AG04450 (cell line): ENCODE measurements around the gene PSAT1. TPM values are rescaled to one million over a fixed set of nuclear protein-coding genes. Genes with fewer than 3 reads are reported as not detected.

ENCODE experiments used
- CTCF ChIA-PET: fragments of 300-600, 350-600 bp; formaldehyde crosslinking; extraction: SDS; loops from one replicate; lab custom pipeline; 2022; ENCODE audit warnings: antibody characterized with exemption, inconsistent platforms; lab: Charles Lee
- POLR2A ChIA-PET: fragments of 350-600 bp; formaldehyde crosslinking; extraction: SDS; loops from one replicate; lab custom pipeline; 2021; ENCODE audit warnings: antibody characterized with exemption, inconsistent platforms; lab: Yijun Ruan, JAX
- DNase-seq: peaks from one replicate; pipeline ENCODE4 v3.0.0-alpha.2; 2011; ENCODE audit warnings: low read depth, low spot score
- H3K27ac ChIP-seq: one replicate; pipeline ENCODE4 v1.5.1; 2012; ENCODE audit warnings: low read depth, low read length, control low read depth
- H3K27me3 ChIP-seq: one replicate; pipeline ENCODE4 v1.6.0; 2012; ENCODE audit warnings: low read length; ENCODE audit not compliant: control insufficient read depth, insufficient read depth
- H3K4me3 ChIP-seq: 2 replicates; pipeline ENCODE4 v1.5.1; 2011; ENCODE audit warnings: mild to moderate bottlenecking, low read depth, low read length, control low read depth
- H3K9me3 ChIP-seq: 2 replicates; pipeline ENCODE4 v1.5.1; 2012; ENCODE audit warnings: low read length; ENCODE audit not compliant: control insufficient read depth, insufficient read depth
- polyA plus RNA-seq: library from polyadenylated mRNA; depleted of rRNA; stranded (reverse); fragments of >200 nt; gene quantifications from 2 replicates; pipeline ENCODE4 v1.2.3, GENCODE V29; 2011; rRNA removed
- TF ChIP-seq, protein P1 (sequence below): IDR thresholded peaks from 2 replicates; pipeline ENCODE4 v1.5.1; 2011; ENCODE audit warnings: low read depth, low read length, control low read depth, inconsistent platforms

The PSAT1 gene
- polyA plus RNA-seq, 1 experiment = 271 TPM

DNA sequence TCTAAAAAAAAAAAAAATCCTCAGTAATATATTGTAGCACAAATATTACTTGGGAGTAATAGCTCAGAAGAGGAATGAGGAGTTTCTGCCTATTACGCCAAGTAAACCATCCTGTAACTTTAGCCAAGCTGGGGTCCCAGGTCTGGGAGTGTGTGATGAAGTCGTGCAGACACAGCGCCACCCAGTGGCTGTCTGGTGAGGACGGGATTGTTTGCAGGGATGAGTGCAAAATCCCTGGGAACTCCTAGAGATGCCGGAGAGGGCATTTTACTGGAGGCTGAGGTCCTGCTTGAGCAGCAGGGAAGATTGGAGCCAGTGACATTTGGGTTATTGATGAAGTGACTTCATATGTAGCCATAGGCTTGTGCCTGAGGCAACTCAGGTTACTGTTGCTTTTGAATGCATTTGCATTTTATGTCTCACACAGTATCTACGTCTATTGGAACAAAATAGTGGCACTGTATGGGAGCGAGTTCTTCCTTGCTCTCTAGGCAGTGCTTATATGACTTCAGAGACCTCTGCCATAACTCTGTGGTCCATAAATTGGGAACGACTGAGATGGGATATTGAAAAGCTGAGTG lies 72.8 kb downstream of the PSAT1 start:
- no peak overlapping the region for H3K27ac ChIP-seq
- no peak overlapping the region for H3K4me3 ChIP-seq
- peak; percentile 42 for DNase-seq
- POLR2A ChIA-PET = no interaction called here
- peaks cover 3% of the 10 kb centered on the region for H3K27me3 ChIP-seq
- CTCF ChIA-PET = interaction anchor here (0.5 to 4.3 kb wide), 35 partner anchors 8 to 1789 kb away, joined by 3 to 45 read pairs (median 4); partner anchors contain the start of gene CEP78
- H3K9me3 ChIP-seq = no peaks in the 10 kb centered on the region
- TF ChIP-seq, protein P1, sequence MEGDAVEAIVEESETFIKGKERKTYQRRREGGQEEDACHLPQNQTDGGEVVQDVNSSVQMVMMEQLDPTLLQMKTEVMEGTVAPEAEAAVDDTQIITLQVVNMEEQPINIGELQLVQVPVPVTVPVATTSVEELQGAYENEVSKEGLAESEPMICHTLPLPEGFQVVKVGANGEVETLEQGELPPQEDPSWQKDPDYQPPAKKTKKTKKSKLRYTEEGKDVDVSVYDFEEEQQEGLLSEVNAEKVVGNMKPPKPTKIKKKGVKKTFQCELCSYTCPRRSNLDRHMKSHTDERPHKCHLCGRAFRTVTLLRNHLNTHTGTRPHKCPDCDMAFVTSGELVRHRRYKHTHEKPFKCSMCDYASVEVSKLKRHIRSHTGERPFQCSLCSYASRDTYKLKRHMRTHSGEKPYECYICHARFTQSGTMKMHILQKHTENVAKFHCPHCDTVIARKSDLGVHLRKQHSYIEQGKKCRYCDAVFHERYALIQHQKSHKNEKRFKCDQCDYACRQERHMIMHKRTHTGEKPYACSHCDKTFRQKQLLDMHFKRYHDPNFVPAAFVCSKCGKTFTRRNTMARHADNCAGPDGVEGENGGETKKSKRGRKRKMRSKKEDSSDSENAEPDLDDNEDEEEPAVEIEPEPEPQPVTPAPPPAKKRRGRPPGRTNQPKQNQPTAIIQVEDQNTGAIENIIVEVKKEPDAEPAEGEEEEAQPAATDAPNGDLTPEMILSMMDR = peak; percentile 83

DNA sequence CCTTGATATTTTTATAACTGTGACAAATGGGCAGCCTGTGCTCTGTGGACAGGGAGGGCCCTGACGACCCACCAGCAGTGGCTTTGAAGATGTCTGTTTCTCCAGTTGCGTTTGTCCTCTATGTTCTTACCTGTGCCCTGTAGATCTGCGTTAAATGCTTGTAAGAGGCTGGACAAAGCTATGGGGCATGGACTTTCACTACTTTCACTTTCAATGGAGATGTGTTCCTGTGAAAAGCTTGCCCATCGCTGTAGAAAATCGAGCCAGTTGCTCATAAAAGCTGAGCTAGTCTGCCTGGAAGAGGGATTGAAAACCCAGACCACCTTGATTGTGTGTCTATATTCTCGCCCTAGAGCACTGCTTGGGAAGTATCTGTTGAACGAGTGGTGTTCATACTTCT lies 74.1 kb downstream of the PSAT1 start:
- Histone ChIP-seq H3K9me3 (no peaks in the 10 kb centered on the region), H3K27ac (no peak overlapping the region), H3K27me3 (peaks cover 3% of the 10 kb centered on the region), H3K4me3 (peak overlapping the region; percentile 5; the same call in 1 of the 2 replicates)
- ChIA-PET CTCF (interaction anchor here (0.6 to 4.3 kb wide), 9 partner anchors 11 to 222 kb away, joined by 3 to 45 read pairs (median 4); no protein-coding TSS in a partner anchor), POLR2A (no interaction called here)
- TF ChIP-seq, protein P1 = no peak
- DNase-seq = no peak

DNA sequence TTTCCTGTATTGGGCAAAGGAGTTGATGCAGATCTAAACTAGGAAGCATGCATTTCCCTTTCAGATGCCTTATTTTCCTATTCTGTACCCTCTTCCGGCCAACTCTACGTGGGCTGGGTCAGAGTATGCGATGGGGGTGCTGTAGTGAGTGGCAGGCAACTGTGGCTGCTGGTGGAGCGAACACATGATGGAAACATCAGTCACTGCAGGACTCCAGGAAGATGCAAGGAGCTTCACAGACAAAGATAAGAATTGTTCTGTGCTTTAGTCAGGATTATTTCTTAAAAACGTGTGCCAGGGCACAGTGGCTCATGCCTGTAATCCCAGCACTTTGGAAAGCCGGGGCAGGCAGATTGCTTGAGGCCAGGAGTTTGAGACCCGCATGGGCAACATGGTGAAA lies 75.1 kb downstream of the PSAT1 start:
- peaks cover 8% of the 10 kb centered on the region for H3K27me3 ChIP-seq
- H3K4me3 ChIP-seq = no peak overlapping the region
- H3K9me3 ChIP-seq = no peaks in the 10 kb centered on the region
- H3K27ac ChIP-seq = no peak overlapping the region
- POLR2A ChIA-PET = no interaction called here
- TF ChIP-seq, protein P1 = no peak
- CTCF ChIA-PET = interaction anchor here (1.9 to 4.3 kb wide), 2 partner anchors 10 to 14 kb away, joined by 4 to 45 read pairs; no protein-coding TSS in a partner anchor
- DNase-seq = no peak

Other genes starting within 250 kb of the PSAT1 start
- 7.8 and 11.0 TPM in 2 replicates for gene CEP78, start 61.0 kb upstream of the PSAT1 start, polyA plus RNA-seq